ENCODE data around the gene ZNF775.

GRCh38 chr7:150407588-150408392, 28.7 kb downstream of the ZNF775 start:
- TF ChIP-seq ELK4 (CRISPR knock-in tag; IDR thresholded peaks at IDR 0.05; ENCODE audit: borderline replicate concordance) (no peak), ATF1 (CRISPR knock-in tag; IDR thresholded peaks at IDR 0.05) (no peak), ZNF747 (CRISPR knock-in tag; IDR thresholded peaks at IDR 0.05; ENCODE audit: borderline replicate concordance) (no peak), POLR2A (IDR thresholded peaks at IDR 0.05; ENCODE audit: insufficient read depth in 1 of 2, low read depth in 2 of 2, low read length in 2 of 2) (no peak), SMC3 (IDR thresholded peaks at IDR 0.05; ENCODE audit: low read length) (no peak), ZNF784 (CRISPR knock-in tag; IDR thresholded peaks at IDR 0.05; ENCODE audit: borderline replicate concordance) (no peak), CCAR2 (optimal IDR thresholded peaks at IDR 0.05; ENCODE audit: low read depth, low read length) (no peak), PREB (CRISPR knock-in tag; IDR thresholded peaks at IDR 0.05) (no peak), CTCF (CRISPR knock-in tag; IDR thresholded peaks at IDR 0.05) (no peak), JUN (CRISPR knock-in tag; IDR thresholded peaks at IDR 0.05) (no peak), MAF1 (CRISPR knock-in tag; IDR thresholded peaks at IDR 0.05; ENCODE audit: borderline replicate concordance) (no peak), CEBPB (IDR thresholded peaks at IDR 0.05; ENCODE audit: borderline replicate concordance, low read depth, low read length) (no peak), ZNF281 (CRISPR knock-in tag; IDR thresholded peaks at IDR 0.05; ENCODE audit: borderline replicate concordance) (no peak), NBN (conservative IDR thresholded peaks at IDR 0.05) (no peak)
